Activated effector memory CD4-positive, alpha-beta T cell treated with anti-CD3 and anti-CD28 coated beads, Interleukin-2, amount 50 U/mL, for 16 hours (primary cell): Measurements from ENCODE around the gene SLC10A2.
"Not testable (repeated sequence)": the region's sequence is repeated elsewhere in the genome, so short reads cannot be mapped to it uniquely, and the experiment has no call there.

Experiments used
- DNase-seq: peaks from one replicate; pipeline ENCODE4 v3.0.0-alpha.2; 2020

Gene SLC10A2

DNA sequence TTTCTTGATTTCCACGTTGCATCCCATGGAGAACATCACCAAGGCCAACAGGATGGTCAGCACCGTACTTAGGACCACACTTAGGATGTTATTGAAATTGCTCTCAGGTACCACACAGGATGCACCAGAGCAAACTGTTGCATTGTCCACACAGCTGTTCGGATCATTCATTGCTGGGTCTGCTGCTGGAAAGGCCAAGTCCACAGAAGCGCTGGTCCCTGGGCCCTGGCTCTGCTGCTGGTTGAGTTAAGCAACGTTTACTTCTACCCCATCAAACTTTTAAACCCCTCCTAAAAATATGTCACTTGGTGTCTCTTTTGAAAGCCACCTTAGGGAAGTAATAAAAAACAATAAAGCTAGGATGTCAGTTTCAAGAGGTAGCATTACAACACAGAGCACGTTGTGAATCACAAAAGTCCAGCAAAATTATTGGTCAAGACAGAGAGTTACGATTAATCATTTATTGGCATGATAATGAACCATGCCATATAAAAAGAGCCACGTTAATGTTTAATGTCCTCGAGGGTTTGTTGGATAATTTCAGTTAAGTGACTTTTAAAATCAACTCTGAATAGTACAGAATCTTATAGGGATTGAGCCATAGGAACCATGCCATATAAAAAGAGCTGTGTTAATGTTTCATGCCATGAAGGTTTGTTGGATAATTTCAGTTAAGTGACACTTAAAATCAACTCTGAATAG is at the start of gene SLC10A2:
TSS of gene SLC10A2 (minus strand) at position 339 of the 702 bp plus-strand sequence. CDS start at position 171, 168 bp downstream.
- no peak for DNase-seq

DNA sequence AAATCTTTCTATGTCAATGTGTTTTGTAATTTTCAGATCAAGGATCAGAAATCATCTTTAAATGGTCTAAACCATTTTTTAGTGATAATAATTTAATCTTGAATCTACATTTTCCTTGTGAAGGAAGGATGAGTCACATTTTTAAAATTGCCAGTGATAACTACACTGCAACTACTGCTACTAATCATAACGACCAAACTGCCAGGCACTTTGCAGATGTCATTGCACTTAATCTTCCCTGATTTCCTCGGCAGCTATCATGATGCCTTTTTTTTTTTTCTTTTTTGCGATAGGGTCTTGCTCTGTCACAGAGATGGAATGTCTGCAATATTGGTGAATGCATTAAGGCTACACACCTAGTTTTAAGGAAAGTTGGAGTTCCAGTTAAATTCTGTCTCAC is 41.4 kb upstream of the SLC10A2 start:
- DNase-seq: no peak

DNA sequence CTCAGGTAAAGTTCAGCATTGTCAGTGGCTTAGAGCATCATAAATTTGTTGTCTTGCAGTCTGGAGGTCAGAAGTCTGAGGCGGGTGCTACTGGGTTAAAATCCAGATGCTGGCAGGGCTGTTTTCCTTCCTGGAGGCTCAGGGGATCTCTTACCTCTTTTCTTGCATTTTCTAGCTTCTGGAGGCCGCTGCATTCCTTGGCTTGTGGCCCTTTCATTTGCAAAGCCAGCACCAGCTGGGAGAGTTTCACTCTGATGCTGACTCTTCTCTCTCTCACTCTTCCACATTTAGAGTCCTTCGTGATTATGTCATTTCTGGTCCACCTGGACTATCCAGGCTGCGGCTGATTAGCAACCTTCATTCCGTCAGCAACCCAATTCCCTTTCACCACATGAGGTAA is 38.1 kb upstream of the SLC10A2 start:
- no peak for DNase-seq

- not testable (repeated sequence) for DNase-seq
These were observed 37.2 kb upstream of the SLC10A2 start for GRCh38 chr13:103103456-103103855.

- no peak for DNase-seq
These were observed 36.3 kb upstream of the SLC10A2 start for GRCh38 chr13:103102482-103102881.

- DNase-seq: no peak
These were observed 35.7 kb upstream of the SLC10A2 start for GRCh38 chr13:103101901-103102300.

GRCh38 chr13:103101500-103101899 is 35.3 kb upstream of the SLC10A2 start:
- no peak for DNase-seq

DNA sequence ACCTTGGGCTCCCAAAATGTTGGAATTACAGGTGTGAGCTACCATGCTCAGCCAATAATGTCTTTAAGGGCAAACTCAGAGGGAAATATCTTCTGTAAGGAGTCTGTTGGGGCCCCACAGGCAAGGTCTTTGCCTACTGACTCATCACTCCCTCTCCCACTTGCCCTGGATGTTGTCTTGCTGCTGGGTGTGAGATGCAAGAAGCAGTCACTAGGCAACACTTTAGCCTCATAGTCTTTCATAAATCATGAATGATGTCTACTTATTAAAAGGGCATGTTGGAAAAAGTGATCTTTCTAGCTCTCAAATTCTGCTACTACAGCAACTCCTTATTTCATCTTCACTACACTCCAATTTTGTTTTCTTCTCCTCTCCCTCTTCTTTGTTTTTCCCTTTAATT is 34.6 kb upstream of the SLC10A2 start:
- DNase-seq: no peak

DNA sequence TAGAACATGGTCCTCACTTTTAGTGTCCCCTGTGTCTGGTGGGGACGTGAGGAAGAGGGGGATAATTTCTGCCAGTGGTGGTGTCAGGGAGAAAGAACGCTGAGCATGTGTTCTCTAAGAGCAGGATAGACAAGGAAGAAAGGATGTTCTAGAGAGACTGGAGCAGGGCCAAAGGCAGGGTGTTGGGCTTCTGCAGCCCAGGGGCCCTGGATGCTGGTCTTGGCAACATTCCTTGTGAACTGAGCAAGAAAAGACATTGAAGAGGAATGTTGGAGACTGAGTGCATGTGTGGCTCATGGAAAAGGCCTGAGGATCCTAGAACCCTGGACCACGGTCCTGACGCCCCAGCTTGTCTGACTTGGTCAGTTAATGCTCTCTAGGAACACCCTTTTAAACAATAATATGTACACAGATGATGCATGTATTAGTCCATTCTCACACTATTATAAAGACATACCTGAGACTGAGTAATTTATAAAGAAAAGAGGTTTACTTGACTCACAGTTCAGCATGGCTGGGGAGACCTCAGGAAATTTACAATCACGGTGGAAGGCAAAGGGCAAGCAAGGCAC is 33.6 kb upstream of the SLC10A2 start:
- DNase-seq: no peak

- DNase-seq: no peak
These were observed 32.3 kb upstream of the SLC10A2 start for GRCh38 chr13:103098535-103098934.

- DNase-seq: no peak
These were observed 31.2 kb upstream of the SLC10A2 start for GRCh38 chr13:103097366-103097928.

- not testable (repeated sequence) for DNase-seq
These were observed 27.4 kb upstream of the SLC10A2 start for GRCh38 chr13:103093649-103094048.

- no peak for DNase-seq
These were observed 21.1 kb upstream of the SLC10A2 start for GRCh38 chr13:103087275-103087674.

DNA sequence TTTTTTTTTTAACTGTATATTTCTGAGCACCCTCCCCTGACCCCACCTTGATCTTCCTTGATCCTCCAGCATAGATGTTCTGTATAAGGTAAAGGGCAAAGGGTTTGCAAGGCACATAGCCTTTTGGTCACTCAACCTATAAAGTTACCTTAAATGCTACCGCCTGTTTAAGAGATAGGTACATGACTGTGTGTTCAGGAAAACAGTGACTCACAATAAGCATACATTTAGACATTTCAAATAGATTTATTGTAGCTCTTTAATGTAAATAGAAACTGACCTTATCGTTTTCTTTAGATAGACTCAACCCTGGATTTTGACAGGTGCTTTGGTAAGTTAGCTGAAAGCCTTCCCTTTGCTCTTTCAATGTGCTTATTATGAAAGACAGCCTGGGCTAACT is 15.2 kb upstream of the SLC10A2 start:
- no peak for DNase-seq

- DNase-seq: no peak
These were observed 11.9 kb upstream of the SLC10A2 start for GRCh38 chr13:103078158-103078557.

GRCh38 chr13:103068836-103069235 is 2.6 kb upstream of the SLC10A2 start:
- no peak for DNase-seq

GRCh38 chr13:103067751-103068555 is 1.7 kb upstream of the SLC10A2 start:
- no peak for DNase-seq

- DNase-seq: no peak
These were observed 646 bp upstream of the SLC10A2 start for GRCh38 chr13:103066781-103067345.

GRCh38 chr13:103063376-103063775 is 2.8 kb downstream of the SLC10A2 start:
- DNase-seq: no peak

DNA sequence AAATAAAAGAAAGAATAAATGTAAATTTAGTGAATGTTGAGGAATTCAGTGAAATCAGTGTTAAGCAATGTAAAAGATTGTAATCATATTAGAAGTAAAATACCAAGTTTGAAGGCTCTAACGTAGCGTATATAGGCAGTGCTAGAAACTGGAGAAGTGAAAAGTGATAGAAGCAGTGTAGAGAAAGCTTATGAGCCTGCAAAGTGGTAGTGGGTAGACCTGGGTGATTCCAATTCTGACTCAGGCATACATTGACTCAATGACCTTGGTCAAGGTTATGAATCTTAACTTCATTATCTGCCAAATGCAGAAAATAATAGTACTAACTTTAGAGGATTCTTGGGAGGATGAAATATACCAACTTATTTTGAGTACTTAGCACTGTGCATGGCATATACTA is 4.1 kb downstream of the SLC10A2 start:
- DNase-seq: no peak

GRCh38 chr13:103056008-103056407 is 10.2 kb downstream of the SLC10A2 start:
- no peak for DNase-seq

- DNase-seq: no peak
These were observed 11.1 kb downstream of the SLC10A2 start for GRCh38 chr13:103055166-103055565.

- DNase-seq: no peak
These were observed 19.5 kb downstream of the SLC10A2 start for GRCh38 chr13:103046676-103047075.
